Activated CD4-positive, alpha-beta T cell treated with anti-CD3 and anti-CD28 coated beads for 1 hour (primary cell): ENCODE results near the gene MEN1.
A peak's percentile ranks its signal among the peaks of the same experiment; 100 is the strongest.
"Not testable (repeated sequence)": the region's sequence is repeated elsewhere in the genome, so short reads cannot be mapped to it uniquely, and the experiment has no call there.

Experiments
- DNase-seq: peaks from one replicate; pipeline ENCODE4 v3.0.0-alpha.2; 2020

The MEN1 gene

DNA sequence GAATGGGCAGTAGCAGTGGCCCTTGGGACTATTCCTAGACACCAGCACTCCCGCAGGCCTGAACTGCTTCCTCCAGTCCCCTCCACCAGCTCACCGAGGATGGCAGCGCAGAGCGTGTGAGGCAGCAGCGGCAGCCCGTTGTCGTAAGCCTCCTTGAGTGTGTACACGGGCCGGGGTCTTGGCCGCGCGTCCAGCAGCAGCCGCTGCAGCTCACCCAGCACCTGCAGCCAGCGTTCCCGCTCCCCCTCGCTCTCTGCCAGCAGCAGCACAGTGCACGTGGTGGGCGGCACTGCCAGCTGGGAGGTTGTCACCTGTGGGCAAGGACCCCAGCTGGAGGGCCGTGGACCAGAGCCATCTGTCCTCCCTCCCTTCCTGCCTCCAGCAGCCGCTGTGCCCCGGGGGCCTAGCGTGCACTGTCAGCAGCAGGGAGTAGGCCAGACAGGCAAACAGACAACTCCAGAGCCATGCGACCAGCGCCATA lies 21.1 kb upstream of the MEN1 start:
- DNase-seq, result no peak

DNA sequence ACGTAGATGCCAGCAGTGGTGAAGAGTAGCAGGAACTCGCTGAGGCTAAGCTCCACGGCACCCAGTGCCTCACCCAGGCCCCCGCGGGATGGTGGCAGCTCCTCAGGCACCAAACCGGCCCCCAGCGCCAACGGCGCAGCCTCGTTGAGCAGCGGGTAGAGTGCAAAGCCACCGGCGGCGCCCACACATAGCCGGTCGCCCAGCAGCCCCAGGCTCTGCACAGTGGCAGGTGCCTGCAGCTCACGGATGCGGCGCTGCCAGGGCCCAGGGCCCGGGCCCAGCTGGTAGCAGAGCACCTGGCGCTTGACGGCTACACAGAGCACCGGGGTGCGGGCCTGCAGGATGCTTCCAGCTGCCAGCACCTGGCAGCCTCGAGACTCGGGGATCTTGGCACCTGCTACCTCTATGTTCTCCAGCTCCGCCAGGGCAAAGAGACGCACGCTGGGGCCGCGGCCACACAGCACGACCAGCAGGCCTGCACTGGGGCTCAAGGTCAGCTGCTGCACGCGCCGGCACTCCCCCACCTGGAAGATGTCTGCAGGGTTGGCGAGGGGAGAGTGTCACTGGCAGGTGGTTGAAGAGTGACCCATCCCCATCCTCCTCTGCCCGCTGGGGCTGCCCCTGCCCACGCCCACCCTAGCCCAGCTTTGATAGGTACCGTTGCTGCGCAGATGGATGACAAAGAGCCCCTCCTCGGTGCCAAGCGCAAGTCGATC lies 19.3 kb upstream of the MEN1 start:
- DNase-seq, result no peak

DNA sequence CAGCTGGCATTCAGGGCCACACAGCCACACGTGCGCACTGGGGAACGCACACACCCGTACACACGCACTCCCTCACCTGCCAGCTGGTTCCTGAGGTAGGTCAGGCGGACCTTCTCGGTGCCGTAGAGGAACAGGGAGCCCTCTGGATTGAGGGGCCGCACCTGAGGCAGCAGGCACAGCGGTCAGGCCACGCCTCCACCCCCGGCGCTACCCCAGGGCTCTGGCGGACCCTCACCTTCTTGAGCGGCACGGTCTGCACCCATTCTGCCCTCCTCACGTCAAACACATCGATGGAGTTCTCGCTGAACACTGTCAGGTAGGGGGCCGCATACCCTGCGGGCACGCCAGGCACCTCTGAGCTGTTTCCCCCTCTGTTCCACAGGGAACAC lies 17.1 kb upstream of the MEN1 start:
- DNase-seq, result no peak

DNA sequence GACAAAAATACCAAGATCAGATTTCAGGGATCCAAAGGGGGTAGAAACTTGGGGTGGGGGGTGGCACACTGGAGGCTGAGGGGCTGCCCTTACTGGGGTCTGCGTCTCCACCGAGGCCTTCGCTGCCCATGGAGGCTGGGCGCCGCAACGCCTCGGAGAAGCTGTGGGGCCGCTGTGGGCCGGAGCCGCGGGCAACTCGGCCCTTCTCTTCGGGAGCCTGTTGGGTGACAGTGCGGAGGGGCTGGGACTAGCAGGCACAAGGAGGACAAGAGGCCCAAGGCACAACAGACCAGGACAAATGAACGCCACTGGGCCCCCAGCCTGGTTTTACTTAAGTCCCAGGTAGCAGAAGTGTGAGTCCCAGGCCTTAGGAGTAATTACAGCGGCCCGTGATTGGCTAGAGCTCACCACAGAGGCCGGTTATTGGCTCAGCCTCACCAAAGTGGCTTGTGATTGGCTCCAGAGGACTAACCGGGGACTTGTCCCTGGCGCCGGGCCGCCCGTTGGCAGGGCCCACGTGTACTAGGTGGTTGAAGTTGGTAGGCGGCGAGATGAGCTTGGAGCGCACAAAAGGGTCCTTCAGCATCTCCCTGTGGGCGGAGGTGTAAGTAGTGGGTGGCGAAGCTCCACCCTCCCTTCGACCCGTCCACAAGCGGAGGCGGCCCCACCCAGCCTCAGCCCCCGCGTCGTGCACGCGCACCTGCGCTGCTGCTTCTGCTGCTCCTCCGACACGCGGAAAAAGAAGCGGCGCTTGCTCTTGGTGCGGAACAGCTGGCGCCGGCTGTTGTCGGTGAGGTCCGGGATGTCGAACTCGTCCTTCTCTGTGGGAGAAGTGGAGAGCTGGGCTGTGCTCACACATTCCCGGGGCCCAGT lies 16.5 kb upstream of the MEN1 start:
- no peak for DNase-seq

DNA sequence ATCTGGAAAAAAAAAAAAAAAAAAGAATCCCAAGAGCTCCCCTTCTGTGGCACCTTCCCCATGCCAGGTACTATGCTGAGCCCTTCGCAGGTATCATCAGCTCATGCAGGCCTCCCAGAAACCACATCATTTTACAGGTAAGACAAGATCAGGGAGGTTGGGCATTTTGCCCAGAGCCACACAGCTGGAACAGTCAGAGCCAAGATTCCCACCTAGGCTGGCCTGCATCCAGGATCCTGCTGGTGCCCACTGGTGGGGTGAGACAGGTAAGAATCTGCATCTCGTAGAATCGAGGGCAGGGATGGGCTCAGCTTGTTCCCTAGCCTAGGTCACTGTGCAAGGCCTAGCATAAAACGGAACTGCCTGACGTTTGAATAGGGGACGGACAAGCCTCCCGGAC lies 15.7 kb upstream of the MEN1 start:
- no peak for DNase-seq

DNA sequence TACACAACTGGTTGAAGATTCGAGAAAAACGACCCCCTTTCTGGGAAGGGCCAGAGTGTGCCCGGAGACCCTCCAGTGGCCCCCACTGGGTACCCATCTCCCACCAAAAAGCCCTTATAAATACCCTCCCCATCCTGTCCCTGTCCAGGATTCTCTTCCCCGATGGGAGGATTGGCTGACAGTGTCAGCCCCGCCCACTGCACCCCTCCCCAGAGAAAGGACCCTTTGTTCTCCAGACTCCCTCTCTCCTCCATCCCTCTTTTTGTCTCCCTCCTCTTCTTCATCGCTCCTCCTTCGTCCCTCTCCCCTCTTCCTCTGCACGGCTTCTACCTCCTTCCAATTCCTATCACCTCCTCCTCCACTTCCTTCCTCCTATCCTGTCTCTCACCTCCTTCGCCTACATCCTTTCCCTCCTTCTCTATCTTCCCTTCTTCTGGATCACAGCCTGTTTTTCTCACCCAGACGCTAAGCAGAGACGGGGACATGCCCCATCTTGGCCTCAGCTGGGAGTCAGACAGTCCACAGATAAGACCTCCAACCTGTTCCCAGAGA lies 13.3 kb upstream of the MEN1 start:
- DNase-seq, result no peak

DNA sequence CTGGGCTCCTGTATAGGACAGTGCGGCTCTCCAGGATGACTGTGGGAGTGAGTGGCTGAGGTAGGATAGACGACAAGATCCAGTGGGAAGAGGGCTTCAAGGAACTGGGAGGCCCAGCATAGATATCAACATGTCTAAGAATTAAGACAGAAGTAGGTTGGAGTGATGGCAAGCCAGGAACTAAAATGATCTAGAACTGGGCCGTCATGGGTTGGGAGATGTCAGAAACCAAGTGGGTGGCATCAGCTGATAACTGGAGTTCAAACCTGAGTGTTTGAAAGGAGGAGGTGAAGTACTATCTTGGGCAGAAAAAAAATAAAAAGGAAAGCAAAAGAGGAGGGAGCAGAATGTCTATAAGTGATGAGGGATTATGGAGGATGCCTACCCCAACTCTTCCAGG lies 7.1 kb upstream of the MEN1 start:
- DNase-seq, result no peak

DNA sequence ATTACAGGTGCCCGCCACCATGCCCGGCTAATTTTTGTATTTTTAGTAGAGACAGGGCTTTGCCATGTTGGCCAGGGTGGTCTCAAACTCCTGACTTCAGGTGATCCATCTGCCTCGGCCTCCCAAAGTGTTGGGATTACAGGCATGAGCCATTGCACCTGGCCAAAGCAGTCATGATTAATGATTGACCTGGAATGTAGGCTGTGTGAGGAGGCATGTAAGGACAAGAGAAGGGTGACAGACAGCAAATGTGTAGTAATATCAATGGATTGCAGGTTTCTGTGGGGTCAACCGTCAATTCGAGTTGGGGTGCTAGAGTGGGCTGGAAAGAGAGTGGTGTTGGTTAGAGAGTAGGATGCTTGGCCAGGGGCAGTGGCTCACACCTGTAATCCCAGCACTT lies 5.1 kb upstream of the MEN1 start:
- not testable (repeated sequence) for DNase-seq

DNA sequence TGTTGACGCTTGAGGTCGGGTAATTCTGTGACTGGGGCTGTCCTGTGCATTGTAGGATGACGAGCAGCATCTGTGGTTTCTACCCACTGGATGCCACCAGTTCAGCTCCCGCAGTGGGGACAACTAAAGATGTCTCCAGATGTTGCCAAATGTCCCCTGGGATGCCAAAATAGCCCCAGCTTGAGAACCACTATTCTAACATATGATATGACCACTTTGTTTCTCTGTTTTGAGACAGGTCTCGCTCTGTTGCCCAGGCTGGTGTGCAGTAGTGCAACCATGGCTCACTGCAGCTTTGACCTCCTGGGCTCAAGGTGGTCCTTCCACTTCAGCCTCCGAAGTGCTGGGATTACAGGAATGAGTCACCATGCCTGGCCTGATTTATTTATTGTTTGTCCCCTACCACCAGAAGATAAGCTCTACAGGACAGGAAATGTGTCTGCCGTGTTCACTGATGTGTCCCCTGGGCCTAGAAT lies 4.4 kb upstream of the MEN1 start:
- no peak for DNase-seq

DNA sequence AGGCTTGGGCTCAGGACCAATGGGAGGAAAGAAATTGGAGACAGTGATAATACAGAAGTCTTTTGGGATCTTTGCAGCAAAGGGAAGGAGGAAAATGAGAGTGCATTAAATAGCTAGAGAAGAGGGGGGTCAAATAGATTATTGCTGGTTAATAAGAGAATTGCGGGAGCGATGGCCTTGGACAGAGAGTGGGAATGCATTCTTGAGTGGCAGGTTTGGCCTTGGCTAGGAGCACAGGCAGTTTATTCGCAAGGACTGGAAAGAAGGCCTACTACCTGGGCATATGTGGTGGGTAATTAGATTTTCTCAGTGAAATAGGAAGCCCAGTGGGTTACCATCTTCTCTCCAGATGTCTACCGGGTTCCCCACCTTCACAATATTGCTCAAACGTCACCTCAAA lies 3.5 kb upstream of the MEN1 start:
- no peak for DNase-seq

DNA sequence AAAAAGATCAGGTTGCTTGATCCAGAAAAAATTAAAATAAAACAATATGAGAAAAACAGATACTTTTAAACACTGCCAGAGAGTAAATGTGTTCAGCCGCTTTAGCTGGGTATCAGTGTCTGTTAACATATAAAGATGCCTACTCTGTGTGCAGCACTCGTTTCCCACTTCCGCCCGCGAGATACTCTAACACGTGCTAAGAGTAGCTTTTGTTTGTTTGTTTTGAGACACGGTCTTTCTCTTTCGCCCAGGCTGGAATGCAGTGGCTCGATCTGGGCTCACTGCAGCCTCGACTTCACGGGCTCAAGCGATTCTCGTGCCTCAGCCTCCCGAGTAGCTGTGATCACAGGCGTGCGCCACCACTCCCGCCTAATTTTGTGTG lies 531 bp upstream of the MEN1 start:
- no peak for DNase-seq

DNA sequence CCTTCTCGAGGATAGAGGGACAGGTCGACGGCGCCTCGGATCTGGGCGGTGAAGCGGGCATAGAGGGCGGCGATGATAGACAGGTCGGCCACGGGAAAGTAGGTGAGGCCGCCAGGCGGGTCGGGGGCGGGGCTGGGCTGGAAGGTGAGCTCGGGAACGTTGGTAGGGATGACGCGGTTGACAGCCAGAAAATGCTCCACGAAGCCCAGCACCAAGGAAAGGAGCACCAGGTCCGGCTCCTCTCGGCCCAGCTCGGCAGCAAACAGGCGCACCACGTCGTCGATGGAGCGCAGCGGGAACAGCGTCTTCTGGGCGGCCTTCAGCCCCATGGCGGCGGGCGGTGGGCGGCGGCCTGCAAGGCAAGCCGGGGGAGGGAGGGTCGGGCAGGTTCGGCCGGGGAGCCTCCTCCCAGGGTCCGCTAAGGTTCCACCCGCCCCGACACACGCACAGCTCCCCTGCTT lies 540 bp downstream of the MEN1 start:
- DNase-seq, result no peak

DNA sequence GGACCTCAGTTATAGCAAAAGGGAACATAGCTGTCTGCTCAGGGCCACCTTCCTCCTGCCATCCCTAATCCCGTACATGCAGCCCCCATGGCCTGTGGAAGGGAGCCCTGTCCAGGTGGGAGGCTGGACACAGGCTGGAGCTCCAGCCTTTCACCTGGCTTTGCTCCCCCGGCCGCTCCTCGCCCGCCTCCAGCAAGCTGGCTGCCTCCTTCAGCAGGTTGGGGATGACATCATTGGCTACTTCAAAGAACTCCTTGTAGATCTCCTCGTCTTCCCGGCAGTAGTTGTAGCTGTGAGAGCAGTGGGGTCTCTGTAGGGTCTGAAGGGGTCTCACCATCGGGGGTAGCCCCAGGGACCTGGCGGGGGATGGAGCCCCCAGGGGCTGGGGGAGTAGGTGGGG lies 4.9 kb downstream of the MEN1 start:
- no peak for DNase-seq

DNA sequence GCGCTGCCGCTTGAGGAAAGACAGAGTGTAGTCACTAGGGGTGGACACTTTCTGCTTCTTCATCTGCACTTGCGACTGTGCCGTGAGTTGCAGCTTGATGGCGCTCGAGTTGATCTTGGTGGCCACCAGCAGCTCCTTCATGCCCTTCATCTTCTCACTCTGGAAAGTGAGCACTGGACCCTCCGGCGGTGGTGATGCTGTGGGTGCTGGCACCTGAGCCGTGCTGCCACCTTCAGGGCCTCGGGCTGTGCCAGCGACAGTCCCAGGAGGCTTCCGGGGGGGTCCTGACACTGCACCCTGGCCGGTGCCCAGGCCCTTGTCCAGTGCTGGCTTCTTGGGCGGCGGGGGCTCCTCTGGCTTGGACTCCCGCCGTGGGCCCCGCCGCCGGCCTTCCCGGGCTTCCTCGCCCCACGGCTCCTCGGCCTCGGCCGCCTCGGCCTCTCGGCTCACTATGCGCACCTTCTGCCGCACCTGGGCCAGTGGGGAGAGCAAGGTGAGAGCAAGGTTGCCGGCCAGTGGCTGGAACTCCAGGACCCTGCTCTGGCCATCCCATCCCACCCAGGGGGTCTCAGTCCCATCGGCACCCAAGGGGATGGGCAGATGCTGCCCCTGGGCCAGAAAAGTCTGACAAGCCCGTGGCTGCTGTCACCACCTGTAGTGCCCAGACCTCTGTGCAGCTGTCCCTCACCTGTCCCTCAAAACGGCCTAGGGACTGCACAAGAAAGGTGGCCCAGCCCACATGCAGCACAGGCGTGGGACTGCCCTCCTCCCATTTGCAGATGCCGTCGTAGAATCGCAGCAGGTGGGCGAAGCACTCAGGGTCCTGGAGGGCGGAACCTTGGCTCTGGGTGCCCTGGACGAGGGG lies 5.8 kb downstream of the MEN1 start:
- DNase-seq, result no peak

DNA sequence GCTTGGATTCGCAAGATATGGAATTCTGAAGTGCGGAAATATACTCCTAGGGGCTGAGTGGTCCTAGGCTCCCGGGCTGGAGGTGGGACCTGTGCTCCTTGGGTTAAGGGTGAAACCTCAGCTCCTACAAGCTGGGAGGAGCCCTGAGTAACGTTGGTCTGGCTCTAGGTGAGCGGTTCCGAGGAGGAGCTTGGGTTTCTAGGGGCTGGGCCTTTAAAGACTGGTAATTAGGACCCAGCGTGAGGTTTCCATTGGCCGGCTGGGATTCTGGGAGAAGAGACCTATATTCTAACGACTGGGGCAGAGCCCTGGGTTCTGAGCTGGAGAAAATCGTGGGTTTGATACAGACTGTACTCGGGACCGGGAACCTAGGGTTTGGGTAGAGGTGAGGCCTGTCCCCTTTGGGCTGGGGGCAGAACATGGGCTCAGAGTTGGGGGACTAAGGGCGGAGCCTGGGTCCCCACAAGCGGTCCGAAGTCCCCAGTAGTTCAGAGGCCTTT lies 6.5 kb downstream of the MEN1 start:
- no peak for DNase-seq

DNA sequence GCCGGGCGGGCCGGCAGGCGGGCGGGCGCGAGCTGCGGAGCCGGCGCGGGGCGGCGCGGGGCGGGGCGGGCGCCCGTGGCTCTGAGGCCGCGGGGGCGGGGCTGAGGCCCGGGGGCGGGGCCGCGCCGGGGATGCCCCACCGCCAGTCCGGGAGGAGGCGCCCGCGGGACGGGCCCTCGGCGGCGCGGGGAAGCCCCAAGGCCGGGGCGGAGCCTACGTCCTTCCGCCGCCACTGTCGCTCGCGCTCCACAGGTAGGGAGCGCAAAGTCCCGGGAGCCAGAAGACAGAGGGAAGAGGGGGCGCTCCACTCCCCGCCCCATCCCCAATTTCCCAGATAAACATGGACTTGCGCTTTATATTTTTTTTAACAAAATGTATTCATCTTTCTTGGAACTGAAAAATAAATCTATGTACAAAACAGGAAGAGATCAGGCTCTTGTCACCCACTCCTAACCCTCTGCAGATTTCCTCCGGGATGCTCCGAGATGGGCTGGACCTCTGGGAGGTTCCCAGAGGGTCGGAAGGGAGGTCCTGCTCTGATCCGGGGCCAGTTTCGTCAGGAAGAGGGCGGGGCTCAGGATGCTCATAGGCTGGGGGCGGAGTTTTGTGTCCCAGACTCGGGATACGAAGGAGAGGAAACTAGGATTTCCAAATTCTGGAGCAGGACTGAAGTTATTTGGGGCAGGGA lies 7.0 kb downstream of the MEN1 start, which contains the start of gene MAP4K2:
MAP4K2 (minus strand) TSS at position 57 of the 688 bp plus-strand sequence. CDS start 65 bp downstream, outside the sequence.
- DNase-seq, result peak; percentile 79

DNA sequence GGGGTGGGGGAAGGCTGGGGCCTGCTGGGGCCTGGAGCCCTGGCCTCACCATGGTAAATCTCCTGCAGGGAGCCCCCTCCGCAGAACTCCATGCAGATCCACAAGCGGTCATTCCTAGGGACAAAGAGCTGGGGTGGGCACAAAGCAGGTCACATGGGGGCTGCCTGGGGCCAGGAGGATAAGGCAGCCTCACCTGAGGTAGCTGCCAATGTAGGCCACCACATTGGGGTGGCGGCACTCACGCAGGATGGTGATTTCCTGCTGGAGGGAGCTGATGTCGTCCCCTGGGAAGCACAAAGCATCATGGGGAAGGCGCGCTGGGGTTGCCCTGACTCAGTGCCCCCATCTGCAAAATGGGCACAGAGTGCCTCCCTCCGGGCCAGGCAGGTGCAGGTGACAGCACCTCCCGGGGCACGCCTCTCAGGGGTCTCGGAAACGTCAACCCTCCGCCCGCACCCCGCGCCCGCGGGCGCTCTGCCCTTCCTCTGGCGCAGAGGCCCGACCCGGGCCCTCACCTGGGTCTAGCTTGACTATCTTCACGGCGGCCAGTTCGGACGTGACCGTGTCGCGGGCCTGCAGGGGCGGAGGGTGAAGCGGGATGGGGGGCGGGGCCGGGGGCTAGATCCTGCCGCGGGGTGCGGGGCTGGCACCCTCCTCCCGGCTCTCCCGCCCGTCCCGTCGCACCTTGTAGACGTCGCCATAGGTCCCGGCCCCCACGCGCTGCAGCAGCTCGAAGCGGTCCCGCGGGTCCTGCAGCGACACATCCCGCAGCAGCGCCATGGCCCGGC lies 7.8 kb downstream of the MEN1 start:
- no peak for DNase-seq

DNA sequence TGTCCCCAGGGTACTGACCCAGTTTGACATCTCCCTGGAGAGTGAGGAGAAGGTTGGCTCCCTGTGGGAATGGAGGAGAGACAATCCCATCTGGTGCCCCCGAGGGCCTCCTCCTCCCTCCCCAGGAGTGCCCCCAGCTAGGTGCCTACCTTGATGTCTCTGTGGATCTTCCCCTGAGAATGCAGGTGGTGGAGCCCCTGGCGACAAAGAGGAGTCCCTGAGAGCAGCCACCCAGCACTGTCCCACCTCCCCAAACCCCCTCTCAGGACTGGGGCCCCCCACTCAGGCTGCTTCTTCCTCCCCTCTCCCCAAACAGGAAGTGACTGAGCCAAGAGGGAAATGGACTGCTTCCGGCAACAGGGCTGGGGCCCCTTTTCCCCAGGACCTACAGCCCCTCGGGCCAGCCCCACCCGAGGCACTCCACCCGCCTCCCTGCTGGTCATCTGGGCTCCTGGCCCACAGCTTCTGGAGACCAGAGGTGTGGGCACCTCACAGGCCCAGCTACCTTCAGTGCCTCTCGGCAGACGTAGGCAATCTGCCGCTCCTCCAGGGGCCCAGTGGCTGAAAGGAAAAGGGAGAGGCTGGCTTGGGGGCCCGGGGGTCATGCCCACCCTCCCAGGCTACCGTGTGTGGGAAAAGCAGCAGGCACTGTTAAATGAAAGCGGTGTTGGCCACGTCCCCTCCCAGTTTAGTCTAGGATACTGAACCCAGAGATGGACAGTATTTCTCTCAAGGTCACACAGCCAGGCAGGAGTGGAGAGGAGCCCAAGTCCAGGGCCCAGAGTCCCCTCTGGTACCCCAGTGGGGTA lies 8.6 kb downstream of the MEN1 start:
- DNase-seq, result no peak

DNA sequence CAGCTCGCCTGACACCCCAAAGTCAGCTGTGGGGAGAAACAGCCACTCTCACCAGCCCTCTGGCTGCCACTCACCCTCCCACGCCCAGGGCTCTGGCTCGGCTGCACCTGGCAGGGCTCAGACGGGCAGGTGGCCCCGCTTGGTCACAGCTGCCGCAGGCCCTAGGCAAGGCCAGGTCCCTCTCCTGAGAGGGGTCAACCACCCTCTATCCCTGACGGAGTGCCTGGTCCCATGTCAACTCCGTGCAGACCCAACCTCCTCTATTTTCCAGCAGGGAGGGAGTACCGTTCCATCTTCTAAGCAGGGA lies 9.2 kb downstream of the MEN1 start:
- no peak for DNase-seq
